HG03354 (cell line): ENCODE results near the gene FBP2.
"Not testable (repeated sequence)": the region's sequence is repeated elsewhere in the genome, so short reads cannot be mapped to it uniquely, and the experiment has no call there.

ENCODE experiments used
- ATAC-seq: cut with Tn5 transposase; IDR thresholded peaks from one replicate; pipeline ENCODE4 v1.9.1; 2021; ENCODE audit warnings: mild to moderate bottlenecking; ENCODE audit not compliant: unreplicated experiment, poor library complexity, severe bottlenecking

Gene FBP2

GRCh38 chr9:94568250-94568889, 25.3 kb downstream of the FBP2 start:
- no peak for ATAC-seq

- ATAC-seq, result no peak
These were observed 26.4 kb downstream of the FBP2 start for GRCh38 chr9:94567271-94567670.

DNA sequence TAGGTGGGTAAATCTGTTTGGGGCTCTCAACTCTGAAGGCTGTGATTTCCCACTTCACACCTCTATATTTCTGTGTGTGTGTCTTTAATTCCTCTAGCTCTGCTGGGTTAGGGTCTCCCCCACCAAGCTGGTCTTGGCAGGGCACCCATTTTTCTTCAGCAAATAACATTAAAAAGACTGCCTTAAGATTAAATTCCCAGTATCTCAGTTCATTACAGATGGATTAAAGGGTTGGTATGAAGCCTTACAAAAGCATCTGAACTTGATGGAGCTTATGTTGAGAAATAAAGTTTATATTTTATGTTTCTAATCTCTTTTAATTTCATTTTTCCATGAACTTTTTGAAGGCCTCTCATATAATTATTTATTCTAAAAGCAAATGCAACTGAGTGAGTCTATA, 27.1 kb downstream of the FBP2 start:
- no peak for ATAC-seq

- not testable (repeated sequence) for ATAC-seq
These were observed 29.3 kb downstream of the FBP2 start for GRCh38 chr9:94564279-94564678.

DNA sequence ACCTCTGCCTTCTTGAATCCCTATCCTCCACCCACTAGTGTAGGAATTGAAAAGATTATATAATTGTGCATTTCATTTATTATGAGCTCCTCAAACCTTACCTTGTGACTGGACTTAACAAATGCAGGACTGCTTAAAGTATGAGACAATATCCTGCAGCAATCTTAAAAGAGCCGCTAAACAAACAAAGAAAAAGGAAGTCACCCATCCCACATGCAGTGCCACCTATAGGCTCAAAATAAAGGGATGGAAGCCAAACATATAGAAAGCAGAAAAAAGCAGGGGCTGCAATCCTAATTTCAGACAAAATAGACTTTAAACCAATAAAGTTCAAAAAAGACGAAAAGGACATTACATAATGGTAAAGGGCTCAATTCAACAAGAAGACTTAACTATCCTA, 30.1 kb downstream of the FBP2 start:
- ATAC-seq, result no peak

- ATAC-seq, result no peak
These were observed 33.4 kb downstream of the FBP2 start for GRCh38 chr9:94560237-94560636.

DNA sequence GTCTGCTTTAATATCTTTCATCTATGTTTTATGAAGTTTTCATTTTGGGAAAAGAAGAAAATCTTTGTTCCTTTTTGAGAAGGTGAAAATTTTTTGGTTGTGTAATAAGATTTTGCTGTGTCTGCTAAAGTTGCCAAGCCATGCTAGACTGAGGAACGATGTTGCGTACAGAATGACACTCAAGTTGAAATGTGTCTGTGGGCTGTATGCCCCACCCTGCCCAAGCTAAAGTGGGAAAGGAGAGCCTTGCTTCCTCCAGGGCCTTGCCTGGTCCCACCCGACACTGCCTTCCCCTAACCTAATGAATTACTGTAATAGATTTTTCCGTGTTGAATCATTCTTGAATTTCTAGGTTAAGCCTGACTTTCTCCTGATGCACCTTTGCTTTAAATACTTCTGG, 36.2 kb downstream of the FBP2 start:
- no peak for ATAC-seq

- no peak for ATAC-seq
These were observed 38.9 kb downstream of the FBP2 start, which contains the start of gene PCAT7 for GRCh38 chr9:94554439-94555331. TSS of gene PCAT7 (plus strand) at chr9:94555083.

DNA sequence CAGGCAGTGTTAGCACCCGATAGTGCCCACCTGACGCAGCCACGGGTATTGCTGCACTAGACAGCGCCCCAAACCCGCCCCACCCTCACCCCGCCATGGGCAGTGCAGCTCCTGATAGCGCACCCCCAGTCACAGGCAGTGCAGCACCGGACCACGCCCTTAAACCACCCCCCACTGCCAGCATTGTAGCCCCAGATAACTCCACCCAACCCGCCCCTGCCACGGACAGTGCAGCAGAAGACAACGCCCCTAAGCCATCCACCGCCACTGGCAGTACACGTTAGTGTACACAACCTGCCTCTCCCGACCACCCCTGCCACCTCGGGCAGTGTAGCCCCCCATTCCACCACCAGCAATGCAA, 39.6 kb downstream of the FBP2 start:
- no peak for ATAC-seq

DNA sequence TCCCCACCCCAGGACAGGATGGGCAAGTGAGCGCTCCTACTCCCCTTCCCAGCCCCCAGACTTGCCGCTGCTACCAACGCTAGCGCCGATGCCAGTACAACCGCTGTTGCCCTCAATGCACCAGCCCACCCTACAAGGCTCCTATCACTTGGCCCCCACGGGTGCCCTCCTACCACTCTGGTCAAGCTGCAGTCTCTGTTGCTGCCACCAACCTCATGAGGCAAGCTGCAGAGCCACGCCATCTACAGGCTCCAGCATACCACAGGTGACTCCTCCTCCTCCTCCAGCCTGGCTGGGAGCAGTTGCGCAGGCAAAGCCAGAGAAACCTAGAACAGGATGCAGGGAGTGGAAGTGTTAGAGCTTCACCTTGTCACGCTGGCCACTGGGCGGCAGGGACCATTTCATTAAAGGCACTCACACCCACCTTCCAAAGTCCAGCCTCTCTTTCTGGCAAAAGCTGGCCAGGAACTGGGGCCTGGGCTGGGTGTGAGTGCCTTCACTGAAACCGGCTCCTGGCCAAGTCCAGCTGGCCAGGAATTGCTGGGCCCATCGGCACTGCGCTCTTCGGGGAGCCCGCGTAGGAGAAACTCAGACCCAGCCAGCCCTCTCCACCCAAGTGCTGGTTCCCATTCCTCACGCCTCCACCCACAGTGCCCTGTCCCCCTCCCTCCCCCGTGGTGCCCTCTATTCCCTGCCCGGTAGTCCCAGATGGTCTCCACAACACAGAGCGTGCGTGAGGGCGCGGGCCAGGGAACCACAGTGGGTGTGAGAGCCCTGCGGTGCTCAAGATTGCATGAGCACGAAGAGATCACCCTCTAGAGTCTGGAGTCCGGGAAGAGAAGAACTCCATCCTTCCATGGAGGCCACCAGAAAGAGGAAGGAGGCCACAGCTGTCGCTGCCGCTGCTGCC, 40.3 kb downstream of the FBP2 start:
- ATAC-seq, result no peak

- no peak for ATAC-seq
These were observed 47.7 kb downstream of the FBP2 start for GRCh38 chr9:94545940-94546339.

GRCh38 chr9:94544335-94544734, 49.3 kb downstream of the FBP2 start:
- ATAC-seq, result not testable (repeated sequence)

GRCh38 chr9:94538908-94539307, 54.7 kb downstream of the FBP2 start:
- ATAC-seq, result no peak

GRCh38 chr9:94534901-94535300, 58.7 kb downstream of the FBP2 start:
- no peak for ATAC-seq

DNA sequence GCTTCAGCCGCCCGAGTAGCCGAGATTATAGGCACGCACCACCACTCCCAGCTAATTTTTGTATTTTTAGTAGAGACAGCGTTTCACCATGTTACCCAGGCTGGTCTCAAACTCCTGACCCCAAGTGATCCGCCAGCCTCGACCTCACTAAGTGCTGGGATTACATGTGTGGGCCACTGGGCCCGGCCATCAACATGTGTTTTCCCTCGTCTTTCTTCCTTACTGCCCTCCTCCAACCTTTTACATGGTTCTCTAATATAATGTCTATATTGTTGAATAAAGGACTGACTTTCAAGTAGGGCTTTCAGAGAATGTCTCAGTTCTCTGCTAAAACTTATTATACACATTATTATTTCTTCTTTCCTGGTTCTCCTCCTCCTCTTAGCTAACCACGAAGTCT, 60.0 kb downstream of the FBP2 start:
- no peak for ATAC-seq

DNA sequence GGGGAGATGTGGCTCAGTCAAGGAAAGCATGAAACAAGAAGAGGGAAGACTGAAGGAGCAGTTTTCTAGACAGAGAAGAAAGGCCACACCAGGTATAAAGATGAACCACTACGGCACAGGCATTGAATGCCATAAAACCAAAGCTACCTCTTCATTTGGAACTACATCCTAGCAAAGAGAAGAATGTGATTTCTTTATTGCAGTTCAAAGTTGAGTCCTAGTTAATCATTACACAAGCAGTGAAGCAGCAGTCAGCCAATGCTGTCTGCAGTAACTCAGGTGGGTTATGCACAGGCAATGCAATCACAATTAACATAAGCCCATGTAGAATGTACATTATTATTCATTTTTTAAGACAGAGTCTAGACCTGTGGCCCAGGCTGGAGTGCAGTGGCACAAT, 60.5 kb downstream of the FBP2 start:
- no peak for ATAC-seq

- no peak for ATAC-seq
These were observed 64.7 kb downstream of the FBP2 start for GRCh38 chr9:94528886-94529285.

DNA sequence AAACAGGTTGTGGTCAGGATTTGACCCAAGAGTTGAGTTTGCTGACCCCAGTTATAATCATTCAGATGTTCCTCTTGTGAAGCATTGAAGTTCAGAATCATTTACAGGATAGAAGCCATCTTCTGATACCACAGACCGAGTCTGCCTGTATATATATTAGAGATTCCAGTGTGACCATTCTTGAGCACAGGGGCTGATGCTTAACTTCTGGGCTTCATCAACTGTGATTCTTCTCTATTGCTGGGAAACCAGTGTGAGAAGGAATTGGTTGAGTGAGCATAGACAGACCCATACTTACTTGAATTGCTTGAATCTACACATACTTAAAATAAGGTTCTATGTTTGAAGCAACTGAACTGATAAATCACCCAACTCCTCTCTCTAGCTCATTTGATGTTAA, 66.7 kb downstream of the FBP2 start:
- ATAC-seq, result no peak

GRCh38 chr9:94526271-94526670, 67.4 kb downstream of the FBP2 start:
- ATAC-seq, result no peak

DNA sequence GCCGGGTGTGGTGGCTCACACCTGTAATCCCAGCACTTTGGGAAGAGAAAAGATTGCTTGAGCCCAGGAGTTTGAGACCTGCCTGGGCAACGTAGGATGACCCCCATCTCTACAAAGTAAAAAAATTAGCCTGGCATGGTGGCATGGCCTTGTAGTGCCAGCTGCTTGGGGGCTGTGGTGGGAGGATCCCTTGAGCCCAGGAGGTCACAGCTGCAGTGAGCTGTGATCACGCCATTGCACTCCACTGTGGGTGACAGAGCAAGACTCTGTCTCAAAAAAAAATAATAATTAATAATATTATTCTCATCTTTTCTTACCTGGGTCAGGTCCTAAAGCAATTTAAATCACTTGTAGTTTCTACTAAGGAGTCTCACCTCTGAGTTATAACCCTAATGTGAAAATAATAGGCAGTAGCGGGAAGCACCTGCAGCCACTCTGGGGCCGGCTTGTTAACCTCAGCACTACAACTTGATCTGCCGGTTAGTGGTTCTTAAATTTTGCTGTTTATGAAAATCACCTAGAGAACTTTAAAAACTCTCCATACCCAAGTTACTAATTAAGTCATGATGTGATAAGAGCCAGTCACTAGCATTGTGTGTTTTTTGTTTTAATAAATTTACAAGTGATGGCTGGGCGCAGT, 68.1 kb downstream of the FBP2 start:
- no peak for ATAC-seq
